AML-193 (cell line): ENCODE data around the gene RASD2.
A peak's percentile ranks its signal among the peaks of the same experiment; 100 is the strongest.
"Not testable (repeated sequence)": the region's sequence is repeated elsewhere in the genome, so short reads cannot be mapped to it uniquely, and the experiment has no call there.

Source experiments
- DNase-seq, 2 experiments: peaks; one replicate each; lab custom pipeline; 2025; lab: John Stamatoyannopoulos, UW

Gene RASD2

GRCh38 chr22:35540595-35541253 lies at the start of gene RASD2:
Gene RASD2, plus strand, starts transcription at chr22:35540831. Its CDS starts 5,979 bp downstream, at chr22:35546810.
- DNase-seq, result peak; percentile 8 to 27

- not testable (repeated sequence) for DNase-seq
Observed at GRCh38 chr22:35491061-35491907, 49.3 kb upstream of the RASD2 start.

- no peak for DNase-seq
Observed at GRCh38 chr22:35491908-35492380, 48.7 kb upstream of the RASD2 start.

- no peak for DNase-seq
Observed at GRCh38 chr22:35493074-35493473, 47.6 kb upstream of the RASD2 start.

DNA sequence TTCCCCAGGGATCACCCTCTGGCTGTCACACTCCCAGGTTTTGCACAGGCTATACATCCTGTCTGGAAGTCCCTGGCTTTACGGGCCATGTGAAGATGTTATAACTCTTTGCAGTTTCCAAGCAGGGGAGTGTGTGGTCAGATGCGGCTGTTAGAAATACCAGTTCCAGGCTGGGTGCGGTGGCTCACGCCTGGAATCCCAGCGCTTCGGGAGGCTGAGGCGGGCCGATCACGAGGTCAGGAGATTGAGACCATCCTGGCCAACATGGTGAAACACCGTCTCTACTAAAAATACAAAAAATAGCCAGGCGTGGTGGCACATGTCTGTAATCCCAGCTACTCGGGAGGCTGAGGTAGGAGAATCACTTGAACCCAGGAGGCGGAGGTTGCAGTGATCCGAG lies 44.9 kb upstream of the RASD2 start:
- not testable (repeated sequence) for DNase-seq

DNA sequence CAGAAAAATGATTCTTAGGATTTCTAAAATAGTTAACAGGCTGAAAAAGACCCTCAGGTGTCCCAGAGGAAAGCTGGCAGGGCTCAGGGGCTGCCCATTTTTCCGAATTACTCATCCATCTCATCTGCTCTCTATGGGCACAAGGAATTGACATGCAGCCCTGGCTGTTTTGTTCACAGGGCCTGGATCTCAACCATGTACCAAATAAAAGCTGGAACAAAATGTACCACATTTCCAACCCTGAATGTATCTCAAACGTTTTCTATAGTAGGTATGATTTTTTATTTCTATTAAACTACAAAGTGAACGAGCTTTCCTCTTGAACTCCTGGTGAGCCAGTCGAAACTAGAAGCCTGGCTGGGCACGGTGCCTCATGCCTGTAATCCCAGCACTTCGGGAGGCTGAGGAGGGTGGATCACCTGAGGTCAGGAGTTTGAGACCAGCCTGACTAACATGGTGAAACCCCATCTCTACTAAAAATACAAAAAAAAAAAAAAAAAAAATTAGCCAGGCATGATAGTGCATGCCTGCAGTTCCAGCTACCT lies 43.8 kb upstream of the RASD2 start:
- no peak for DNase-seq

DNA sequence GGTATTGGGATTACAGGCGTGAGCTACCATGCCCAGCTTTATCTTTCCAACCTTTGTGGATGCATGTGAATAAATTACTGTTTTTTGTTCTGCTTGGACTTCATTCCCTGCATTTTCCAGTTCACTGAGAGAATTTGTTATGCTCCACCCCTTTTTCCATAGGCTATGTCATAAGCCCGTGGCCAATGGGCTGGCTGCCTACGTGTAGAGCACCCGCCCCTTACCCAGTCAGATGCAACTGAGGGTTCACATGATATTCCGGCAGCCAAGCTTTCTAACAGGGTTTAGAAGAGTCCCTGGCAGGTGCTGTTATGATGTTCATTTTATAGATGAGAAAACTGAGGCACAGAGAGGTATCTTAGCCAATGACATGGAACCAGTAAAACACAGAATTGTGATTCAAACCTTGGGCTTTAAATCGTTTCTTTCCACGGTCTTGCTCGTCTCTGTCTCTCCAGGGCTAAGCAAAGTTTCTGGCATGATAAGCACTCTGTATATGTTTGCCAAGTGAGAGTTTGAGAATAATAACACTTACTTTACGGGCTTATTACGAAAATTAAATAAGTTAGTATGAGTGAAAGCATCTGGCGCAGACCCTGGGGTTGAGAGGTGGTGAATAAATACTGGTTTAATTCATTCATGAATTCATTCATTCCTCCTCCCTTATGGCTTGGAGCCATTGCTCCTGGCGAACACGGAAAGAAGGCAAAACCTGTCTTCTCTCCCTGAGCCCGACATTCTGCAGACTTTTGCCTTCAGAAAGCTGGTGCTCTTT lies 42.4 kb upstream of the RASD2 start:
- DNase-seq, result no peak

DNA sequence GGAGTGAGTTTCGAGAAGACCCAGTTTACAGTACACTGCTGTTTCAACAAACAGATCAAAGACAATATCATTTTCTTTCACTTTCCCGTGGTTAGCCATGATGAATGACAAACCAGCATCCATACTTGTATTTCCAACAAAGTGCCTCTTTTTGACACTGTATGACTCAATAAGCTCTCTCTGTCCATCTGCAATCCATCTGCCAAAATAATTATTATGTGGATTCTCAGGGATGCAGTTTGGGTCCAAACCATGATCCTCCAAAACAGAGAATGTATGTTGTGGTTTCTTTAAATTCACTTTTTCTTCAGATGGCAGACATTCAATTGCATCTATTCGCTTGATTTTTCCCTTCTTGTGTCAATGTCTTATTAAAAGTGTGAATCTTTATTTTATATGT lies 37.8 kb upstream of the RASD2 start:
- no peak for DNase-seq

DNA sequence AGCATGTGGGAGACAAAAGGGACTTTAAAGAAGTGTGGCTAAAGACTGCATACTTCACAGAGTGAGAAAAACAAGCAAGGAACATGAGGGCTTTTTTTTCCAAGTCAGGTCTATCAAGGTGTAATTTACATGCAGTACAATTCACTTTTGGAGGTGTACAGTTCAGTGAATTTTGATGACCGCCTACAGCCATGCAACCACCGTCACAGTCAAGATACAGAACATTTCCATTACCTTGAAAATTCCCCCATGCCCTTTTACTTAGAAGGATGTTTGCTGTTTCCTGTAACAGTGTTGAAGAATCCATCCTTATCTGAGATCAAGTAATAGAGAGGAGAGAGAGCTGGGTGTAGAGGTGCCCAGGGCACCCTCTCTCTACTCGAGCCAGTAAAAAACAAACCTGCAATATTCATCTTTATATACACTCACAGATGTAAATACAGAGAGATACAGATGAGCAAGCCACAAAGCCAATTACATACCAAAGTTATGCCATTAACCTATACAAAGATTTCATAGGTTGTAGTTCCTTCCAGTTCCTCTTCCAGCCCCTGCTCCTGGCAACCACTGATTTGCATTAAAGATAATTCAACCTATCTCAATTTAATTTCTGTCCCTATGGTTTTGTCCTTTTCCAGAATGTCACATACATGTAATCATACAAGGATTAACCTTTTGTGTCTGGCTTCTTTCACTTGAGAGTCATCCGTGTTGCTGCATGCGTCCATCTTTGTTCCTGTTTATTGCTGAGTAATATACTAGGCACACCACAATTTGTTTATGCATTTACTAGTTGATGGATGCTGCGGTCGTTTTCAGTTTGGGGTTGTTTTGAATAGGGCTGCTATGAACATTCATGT lies 35.0 kb upstream of the RASD2 start:
- no peak for DNase-seq

DNA sequence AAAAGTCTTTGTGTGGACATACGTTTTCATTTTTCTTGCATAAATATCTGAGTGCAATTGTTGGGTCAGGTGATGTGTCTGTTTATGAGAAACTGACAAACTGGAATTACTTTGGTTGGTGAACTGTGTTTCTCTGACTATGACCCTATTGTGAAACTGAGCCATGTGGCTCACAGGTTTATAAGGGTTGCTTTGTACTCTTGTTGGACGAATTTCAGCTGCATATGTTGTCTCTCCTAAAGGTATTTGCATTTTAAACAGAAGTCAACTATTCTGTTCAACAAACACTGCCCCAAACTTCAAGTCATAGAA lies 34.4 kb upstream of the RASD2 start:
- DNase-seq, result no peak

DNA sequence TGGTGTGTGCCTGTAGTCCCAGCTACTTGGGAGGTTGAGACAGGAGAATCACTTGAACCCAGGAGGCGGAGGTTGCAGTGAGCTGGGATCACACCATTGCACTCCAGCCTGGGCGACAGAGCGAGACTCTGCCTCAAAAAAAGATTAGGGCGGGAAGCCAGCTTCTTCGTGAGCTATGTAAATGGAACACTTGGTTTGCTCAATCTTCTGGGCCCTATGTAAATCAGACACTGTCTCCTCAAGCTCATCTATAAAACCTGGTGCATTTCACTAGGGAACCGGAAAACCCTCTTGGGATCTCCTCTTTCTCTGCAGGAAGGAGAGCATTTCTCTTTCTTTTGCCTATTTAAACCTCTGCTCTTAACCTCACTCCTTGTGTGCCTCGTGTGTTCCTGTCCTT lies 32.8 kb upstream of the RASD2 start:
- DNase-seq, result not testable (repeated sequence)

GRCh38 chr22:35509451-35509850 lies 31.2 kb upstream of the RASD2 start:
- no peak for DNase-seq

DNA sequence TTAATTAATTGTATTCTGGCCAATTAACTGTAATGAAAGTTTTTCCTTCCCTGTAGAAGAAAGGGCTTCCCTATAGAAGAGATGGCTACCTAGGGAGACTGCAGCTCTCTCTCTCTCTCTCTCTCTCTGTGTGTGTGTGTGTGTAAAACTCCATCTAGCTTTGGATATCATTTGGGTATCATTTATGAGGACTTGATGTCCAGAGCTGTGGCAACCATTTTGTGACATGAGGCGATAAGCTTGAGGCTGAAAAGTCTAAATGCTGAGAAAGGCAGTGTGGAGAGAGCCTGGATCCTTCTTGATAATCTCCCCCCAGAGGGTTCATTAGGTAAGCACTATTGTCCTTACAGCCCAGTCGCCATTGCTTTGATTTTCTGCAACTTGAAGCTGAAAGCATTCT lies 30.7 kb upstream of the RASD2 start:
- no peak for DNase-seq

DNA sequence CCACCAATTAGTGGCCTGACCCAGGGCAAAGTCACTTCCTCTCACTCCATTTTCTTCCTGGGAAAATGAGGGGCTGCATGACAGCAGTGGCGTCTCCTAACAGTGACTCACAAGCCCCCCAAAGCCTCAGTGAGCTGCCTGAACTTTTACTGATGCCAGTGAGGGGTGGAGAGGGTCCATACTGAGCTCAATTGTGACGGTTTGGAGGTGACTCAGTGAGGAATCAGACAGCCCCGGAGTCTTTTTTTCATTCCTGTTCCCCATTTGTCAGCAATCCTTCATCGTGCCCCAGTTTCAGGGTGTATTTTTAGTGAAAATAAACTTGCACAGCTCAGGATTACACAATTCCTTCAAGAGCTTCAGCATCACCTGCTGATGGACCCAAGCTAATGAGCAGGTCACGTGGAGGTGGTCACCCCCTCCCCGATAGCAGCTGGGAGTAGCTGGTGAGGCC lies 30.1 kb upstream of the RASD2 start:
- no peak for DNase-seq

- DNase-seq, result no peak
Observed at GRCh38 chr22:35510951-35511350, 29.7 kb upstream of the RASD2 start.

DNA sequence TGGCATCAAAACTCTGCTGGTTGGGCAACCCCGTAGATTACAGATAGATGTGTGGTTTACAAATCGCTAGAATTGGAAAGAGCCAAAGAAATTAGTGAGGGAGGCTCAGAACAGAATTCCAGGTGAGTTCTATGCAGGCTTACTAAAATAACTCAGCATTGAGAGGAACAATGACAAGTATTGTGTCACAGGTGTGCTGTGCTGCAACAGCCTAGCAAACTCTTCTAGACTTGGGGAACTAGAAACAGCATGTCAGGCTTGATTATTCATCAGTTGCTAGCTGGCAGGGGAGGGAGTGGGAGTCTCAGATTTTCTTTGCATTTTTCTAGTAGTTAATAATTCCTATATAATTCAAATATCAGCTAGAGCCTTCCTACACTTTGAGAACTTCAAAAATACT lies 26.3 kb upstream of the RASD2 start:
- no peak for DNase-seq

- DNase-seq, result not testable (repeated sequence)
Observed at GRCh38 chr22:35515952-35516351, 24.7 kb upstream of the RASD2 start.

GRCh38 chr22:35516723-35517122 lies 23.9 kb upstream of the RASD2 start:
- DNase-seq, result no peak

GRCh38 chr22:35517207-35517606 lies 23.4 kb upstream of the RASD2 start:
- no peak for DNase-seq

GRCh38 chr22:35517769-35518530 lies 22.7 kb upstream of the RASD2 start:
- DNase-seq, result no peak

GRCh38 chr22:35518811-35519210 lies 21.8 kb upstream of the RASD2 start:
- DNase-seq, result no peak
